ENCODE results near the gene BUB1B.
"Not testable (repeated sequence)": the region's sequence is repeated elsewhere in the genome, so short reads cannot be mapped to it uniquely, and the experiment has no call there.

The BUB1B gene

DNA sequence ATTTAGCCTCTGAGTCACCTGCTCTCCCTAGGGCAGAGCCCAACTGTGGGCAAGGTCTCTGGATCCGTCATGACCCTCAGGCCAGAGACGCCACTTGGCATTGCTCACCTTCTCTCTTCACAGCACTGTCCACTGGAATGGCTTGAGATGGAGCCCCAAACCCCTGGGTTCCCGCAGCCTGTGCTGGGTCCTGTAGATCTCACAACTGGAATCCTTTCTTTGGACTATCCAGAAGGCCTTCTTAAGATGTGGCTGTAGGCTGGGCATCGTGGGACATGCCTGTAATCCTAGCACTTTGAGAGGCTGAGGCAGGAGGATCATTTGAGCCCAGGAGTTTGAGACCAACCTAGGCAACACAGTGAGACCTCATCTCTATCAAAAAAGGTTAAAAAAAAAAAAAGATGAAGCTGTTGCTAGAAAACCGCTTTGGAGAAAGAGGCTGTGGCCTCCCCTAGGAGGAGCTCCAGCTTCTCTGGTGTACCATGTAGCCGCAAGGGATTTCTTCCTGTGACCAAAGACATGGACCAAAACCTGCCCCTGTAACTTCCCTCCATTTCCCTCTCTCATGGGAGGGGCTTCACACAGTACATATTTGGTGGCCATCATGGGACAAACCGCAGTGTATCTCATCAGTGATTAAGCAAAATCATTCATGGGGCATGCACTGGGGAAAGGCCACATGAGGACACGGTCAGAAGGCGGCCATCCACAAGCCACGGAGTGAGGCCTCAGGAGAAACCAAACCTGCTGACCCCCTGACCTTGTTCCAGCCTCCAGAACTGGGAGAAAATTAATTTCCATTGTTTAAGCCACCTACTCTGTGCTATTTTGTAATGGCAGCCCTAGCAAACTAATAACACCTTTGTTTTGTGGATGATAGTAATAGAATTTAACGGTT, 23.3 kb upstream of the BUB1B start:
- no peak for DNase-seq

DNA sequence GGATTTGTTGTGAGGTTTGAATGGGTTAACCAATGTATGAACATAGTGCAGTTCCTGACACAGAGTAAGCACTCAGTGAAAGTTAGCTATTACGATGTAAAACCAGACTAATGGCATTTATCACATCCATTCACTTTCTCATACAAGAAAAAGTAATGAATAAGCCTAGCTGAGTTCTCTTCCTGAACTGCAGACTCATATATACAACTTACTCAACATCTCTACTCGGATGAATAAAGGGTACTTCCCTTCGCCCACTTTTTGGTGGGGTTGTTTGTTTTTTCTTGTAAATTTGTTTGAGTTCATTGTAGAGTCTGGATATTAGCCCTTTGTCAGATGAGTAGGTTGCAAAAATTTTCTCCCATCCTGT, 22.7 kb upstream of the BUB1B start:
- DNase-seq = not testable (repeated sequence)

DNA sequence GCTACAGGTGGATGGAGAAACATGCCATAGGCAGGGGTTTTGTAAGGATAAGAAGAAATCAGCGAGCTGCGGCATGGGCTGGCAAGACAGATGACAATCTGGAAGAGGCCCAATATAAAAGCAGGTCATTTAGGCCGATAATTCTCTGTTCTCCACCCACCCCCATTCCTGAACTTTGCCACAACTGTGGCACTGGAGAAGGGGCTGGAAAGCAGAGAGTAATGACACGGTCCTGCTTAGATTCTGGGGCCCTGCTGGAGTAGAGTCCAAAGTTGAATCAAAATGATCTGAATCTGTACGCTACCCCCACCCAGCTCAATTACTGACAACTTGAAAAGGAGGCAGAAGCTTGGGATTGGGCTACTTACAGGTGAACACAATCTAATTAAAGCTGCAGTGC, 18.4 kb upstream of the BUB1B start:
- no peak for DNase-seq

DNA sequence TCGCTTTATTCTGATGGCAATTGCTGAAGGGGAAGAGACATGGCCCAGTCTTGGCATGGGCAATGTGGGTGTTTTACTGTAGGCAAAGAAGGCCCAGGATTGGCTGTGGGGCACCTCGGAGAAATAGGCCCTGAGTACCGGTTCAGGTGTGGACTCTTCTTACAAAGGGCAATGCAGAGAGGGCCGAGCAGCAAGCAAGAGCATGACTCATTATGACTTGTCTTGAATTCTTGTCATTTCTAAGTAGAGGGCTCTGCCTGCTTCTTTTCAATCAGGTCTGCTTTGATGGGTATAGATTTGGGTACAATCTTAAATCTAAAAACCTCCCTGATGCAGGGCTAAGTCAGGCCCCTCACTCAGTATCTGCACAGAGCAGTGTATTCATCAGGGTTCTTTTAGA, 14.8 kb upstream of the BUB1B start:
- no peak for DNase-seq

DNA sequence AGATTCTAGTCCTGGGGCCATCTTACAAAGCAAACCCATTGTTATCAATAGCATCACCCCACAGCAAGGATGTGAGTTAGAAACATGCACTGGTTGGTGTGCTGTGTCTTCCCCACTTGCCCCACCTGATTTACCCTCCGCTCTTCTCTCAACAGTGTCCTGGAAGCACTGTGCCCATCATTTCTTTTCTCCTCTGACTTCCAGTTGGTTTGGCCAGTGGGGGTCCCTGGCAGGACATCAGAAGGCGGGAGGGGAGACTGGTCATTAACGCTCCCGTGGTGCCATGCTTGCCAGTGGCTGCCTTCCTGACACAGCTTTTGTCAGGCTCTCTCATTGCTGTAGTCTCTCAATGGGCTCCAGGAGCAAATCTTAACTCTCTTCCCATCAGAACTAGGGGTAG, 11.5 kb upstream of the BUB1B start:
- no peak for DNase-seq

DNA sequence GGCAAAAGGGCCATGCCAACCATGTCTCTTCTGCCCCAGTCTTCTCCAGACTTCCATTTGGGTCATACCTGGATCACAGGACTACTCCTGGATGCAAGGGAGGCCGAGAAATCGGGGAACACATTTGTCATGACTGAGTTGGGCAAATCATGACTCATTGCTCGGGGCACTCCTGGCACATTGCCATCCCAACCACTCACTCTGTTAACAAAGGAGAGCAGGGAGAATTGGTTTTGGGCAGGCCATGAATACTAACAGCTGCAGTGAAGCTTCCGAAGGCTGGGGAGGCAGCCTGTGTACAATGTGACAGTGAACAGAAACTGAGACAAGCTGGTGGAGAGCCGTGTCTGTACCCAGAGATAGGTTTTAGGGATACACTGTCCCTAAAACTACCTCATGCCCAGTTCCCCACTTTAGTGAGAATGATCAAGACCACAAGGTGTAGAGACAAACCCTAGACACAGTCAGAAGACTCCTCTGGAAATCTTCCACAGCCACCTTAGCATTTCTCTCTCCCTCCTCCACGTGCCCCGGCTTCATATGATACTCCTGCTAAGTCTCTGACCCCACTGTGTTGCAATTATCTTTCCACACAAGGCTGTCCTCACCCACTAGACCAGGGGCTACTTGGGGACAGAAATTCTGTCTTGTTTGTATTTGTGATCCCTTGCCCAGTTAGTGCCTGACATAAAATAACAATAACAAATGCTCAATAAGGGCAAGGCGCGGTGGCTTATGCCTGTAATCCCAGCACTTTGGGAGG, 10.5 kb upstream of the BUB1B start:
- no peak for DNase-seq

DNA sequence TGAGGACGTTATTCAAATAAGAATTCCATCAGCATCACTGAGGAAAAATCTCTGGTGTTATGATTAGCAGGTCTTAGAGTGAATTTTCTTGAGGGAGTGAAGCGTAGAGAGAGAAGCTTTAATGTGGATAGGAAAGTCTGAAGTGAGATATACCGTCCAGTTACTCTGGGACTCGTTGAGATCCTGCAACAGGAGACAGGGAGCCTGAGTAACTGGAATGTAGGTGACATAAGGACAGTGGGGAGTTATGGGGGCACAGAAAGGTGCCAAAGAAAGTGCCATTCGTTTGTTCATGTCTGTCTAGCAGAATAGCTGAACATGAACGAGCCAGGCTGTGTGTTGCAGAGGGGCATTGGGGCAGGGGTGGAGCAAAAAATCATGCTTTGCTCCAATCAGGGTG, 9.4 kb upstream of the BUB1B start:
- DNase-seq = no peak

DNA sequence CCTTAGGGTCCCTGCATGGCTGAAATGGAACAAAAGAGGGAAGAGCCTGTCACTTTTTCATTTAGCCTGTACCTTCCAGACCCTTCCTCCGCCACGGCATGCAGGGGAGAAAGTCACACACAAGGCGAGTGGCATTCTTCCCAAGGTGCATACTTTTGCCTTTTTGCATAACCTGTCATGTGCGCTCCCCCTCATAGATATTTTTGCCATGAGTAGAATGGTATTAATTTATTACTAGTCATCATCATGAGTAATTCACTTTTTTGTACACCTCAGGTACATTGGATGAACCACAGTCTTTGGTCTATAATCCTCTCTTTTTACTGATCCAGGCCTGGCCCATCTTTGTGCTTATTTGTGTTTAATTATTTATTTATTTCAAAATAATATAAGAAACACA, 8.9 kb upstream of the BUB1B start:
- DNase-seq = no peak

DNA sequence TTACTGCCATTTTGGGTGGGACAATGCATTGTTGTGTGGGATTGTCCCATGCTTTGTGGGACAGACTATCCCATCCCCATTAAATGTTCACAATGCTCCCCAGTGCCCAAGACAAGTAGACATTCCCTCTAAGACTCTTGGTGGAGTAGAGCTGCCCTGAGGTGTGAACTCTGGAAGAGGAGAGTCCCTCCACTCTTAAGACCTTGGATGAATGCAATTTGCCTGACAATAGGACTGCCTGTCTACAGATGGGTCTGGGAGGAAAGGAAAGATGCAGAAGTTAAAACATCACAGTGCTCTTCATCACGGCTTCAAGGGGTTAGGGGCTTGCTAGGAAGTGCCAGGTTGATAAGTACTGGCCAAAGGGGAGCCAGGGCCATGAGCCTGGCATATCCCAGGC, 6.0 kb upstream of the BUB1B start:
- DNase-seq = not testable (repeated sequence)

DNA sequence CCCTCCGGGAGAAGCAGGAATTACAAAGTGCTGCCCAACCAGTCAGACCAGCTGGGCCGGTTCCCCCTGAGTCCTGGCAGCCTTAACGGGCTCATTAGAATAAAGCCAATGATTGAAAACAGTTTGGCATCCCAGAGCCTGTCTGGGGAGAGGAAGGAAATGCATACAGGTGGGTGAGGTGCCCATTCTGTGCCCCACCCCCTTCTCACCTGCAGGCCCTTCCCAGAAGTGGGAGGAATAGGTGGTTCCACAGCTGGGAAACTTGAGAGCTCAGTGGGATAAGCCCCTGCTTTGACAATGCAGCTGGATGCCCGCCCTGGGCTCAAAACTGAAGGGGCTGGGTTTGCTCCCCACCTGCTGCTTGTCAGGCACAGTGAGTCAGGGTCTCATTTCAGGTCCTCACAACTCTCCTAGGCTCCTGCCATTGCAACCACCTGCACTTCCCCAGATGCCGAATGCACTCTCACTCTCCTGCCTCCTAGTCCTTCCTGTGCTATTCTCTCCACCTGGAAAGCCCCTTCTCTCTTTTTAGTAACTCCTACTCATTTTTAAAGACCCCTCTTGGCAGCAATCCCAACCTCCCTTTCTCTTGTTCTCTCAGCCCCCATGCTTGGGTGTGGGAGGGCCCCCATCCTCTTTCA, 5.5 kb upstream of the BUB1B start:
- DNase-seq = no peak

DNA sequence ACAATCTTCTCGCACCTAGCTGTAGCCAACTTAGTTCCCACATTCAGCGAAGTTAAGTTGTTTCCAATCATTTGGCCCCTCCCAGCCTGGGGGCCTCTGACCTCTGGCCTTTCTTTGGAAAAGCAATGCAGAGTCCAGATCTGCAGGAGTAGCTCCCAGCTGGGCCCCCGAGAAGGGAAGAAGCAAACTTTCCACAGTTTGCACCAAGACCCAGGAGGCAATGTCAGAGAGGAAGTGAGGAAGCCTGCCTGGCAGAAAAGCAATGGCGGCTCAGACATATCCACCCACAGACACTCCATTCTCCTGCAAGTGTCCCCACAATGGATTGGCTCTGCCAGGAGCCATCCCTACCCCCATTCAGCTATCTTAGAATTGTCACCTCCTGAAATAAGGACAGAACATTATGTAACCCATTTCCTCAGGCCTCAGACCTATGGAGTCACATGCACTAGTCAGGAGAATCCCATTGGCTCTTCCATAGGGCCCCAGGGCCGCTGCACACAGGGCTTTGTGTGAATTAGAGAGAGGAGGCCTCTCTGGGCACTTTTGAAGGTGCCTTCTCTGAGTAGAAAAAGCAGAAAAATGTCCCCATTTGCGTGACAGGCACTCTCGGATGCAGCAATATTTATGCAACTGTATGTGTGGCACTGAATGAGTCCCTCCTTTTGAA, 3.0 kb upstream of the BUB1B start:
- DNase-seq = no peak

DNA sequence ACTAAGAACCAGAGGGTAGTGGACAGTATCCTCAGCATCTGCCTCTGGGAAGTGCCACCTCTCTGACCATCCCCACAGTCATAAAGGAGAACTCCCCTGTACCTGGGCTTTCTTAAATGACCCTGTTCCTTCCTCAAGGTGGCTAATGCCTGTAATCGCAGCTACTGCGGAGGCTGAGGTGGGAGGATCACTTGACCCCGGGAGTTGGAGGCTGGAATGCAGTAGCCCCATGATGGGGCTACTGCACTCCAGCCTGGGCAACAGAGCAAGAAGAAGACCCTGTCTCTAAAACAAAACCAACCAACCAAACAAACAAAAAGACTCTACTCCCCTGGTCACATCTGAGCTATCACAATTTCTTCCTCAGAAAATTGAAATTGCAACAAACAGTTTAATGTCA, 848 bp upstream of the BUB1B start:
- DNase-seq = no peak

DNA sequence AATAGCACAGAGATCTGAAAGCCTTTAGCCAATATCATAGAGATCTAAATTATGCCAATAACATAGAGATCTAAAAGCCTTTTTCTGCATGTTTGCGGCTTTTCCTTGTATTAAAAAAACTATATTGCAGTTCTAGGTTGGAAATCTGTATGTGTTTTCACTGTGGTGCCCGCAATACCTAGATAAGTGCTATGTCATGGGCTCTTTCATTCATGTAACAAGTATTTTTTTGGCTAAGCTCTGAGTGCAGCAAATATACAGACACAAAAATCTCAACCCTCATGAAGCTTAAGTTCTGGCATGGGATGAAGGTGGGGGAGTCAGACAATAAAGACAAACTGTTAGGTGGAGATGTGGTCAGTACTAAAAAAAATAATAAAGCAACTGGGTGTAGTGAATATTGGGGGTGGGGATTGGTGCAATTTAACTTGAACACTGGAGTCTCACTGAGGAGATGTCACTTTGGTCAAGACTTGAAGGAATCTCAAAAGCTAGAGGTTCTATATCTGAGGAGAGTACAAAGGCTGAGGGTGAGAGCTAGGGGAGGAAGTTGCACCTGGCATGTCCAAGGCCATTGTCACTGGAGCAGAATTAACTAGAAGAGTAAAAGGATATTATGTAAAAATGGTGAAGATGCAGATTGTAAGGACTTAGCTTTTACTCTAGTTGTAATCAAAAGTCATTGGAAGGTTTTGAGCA, 973 bp downstream of the BUB1B start:
- no peak for DNase-seq

DNA sequence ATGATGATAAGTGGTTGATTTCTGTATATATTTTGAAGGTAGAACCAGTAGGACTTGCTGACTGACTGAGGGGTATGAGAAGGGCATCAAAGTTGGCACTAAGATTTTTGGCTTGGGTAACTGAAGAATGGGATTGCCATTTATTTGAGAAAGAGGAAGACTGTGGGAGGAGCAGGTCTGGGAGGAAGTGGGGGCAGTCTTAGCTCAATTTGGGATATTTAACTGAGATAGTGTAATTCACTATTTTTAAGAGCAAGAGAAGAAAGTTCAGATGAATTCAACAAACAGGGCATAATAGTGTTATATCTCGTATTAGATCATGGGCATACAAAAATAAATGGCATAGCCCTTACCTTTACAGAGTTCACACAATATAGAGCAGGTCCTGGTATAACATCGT, 1.7 kb downstream of the BUB1B start:
- no peak for DNase-seq

DNA sequence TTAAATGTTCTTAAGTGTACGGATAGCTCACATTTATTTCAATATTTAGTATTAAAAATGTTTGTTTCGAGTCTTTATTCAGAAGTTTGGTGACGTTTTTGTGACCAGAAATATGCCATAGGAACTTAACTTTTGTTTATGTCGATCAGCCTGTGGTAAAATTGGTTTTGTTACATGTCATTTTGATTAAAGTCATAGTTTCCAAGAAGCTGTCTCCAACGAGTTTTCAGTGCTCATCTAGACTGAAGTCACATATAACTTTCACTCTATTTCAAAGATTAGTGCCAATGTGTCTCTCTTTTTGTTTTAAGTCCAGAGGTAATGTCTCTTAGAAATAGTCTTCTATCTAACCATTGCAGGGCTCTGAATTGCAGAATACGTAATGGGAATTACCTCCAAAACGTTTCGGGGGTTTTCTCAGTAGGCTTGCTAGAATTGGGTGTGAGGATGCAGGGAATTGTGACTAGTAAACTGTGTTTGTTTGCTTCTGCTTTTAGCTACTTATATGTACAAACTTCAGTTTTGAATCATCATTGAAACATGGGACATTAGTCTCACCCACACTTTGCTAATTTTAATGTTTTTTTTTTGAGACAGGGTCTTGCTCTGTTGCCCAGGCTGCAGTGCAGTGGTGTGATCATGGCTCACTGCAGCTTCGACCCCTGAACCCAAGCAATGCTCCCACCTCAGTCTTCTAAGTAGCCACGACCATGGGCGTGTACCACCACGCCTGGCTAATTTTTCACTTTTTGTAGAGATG, 3.0 kb downstream of the BUB1B start:
- DNase-seq = no peak

DNA sequence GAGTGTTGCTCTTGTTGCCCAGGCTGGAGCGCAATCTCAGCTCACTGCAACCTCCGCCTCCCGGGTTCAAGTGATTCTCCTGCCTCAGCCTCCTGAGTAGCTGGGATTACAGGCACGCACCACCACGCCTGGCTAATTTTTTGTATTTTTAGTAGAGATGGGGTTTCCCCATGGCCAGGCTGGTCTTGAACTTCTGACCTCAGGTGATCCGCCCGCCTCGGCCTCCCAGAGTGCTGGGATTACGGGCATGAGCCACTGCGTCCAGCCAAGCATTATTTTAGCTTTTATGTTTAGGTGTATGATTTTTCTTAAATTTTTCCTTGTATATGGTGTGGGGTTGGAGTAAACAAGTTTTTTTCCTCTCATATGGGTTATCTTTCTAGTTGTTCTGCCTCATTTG, 6.5 kb downstream of the BUB1B start:
- DNase-seq = not testable (repeated sequence)

DNA sequence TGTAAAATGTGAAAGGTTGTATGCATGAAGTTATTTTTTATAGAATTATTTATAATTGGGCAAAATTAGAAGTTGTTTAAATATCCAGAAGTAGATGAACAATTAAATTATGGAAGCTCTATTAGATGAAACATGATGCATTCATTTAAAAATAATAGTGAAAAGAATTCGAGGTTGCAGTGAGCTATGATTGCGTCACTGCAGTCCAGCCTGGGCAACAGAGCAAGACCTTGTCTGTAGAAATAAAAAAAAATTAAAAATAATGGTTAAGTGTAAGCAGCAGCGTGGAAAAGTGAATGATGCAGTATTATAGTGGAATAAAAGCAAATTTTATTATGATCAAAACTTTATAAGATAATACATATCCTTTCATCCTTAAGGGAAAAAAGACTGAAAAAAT, 14.3 kb downstream of the BUB1B start:
- no peak for DNase-seq

DNA sequence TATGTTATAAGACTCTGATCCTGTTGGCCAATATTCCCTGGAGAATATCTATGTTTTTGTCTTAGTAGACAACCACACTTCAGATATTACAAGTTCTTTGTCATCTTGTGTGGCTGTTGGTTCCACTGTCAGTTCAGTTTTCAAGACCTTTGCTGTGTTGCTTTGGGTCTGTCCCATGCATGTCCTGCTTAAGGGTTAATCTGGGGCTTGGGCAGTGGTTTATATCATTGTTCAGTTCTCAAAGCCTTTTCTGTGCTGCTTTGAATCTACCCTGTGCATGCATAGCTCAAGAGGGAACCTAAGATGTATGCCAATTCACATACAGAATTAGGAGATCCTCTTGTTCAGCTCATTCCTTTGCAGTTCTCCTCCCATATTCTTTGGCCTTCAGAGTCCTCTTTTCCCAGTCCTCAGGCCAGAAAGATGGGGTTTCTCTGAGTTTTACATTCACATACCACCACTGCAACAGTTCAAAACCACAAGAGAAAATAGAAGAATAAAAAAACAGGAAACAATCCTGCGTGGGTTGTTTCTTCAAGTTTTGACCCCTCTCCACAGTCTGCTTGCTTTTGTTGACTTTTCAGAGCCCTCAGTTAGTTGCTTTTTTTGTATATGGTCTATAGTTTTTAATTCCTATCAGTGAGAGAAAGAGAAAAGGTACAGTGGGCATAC, 21.6 kb downstream of the BUB1B start:
- no peak for DNase-seq

DNA sequence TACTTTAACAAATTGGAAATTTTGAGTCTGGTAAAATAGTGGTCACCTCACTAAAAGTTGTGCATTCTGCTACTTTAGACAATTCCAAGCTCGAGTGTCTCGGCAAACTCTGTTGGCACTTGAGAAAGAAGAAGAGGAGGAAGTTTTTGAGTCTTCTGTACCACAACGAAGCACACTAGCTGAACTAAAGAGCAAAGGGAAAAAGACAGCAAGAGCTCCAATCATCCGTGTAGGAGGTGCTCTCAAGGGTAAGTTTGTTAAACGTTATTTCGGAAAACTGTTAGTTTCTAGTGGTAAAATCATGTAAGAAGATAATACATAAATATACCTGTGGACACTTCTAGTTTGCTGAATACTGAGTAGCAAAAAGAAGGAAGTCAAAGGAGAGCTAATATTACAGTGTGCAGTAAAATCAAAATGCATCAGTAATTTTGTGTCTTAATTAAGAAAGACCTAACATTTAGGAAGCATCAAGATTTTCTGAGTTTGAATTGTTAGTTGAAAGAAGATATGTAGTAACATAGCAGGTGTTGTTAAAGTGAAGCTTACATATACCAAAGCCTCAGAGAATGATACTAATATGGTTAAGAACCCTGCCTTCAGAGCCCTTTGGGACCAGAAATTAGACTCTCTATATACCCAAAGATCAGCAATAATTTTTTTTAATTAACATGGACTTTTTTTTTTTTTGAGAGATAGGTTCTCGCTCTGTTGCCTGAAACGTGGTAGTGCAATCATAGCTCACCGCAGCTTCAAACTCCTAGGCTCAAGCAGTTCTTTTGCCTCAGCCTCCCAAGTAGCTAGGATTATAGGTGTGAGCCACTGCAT, 23.0 kb downstream of the BUB1B start:
- no peak for DNase-seq

DNA sequence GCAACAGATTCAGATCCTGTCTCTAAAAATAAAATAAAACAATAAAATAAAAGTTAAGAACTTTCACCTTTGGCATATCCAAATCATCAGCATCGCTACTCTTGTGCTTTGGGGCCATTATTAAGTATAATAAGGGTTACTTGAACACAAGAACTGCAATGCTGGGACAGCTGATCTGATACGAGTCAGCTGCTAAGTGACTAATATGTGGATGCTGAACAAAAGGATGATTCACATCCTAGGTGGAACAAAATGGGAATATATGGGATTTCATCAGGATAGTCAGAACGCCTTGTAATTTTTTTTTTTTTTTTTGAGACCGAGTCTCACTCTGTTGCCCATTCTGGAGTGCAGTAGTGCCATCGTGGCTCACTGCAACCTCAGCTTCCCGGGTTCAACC, 29.7 kb downstream of the BUB1B start:
- no peak for DNase-seq

Measured in stimulated activated CD4-positive, alpha-beta T cell treated with anti-CD3 and anti-CD28 coated beads, Interleukin-4, amount 100 ng/mL, for 24 hours (primary cell).